Cerebellar nuclear complex (tissue), 1 donor: Measurements from ENCODE around the gene SSX2IP.
"Not testable (repeated sequence)": the region's sequence is repeated elsewhere in the genome, so short reads cannot be mapped to it uniquely, and the experiment has no call there.

ENCODE experiments used
- DNase-seq, 2 experiments: peaks; one replicate each; lab custom pipeline; 2025; lab: John Stamatoyannopoulos, UW

The SSX2IP gene

GRCh38 chr1:84675106-84675505 is 15.2 kb downstream of the SSX2IP start:
- DNase-seq: no peak

- no peak for DNase-seq
Measured at GRCh38 chr1:84674705-84675104, 15.6 kb downstream of the SSX2IP start.

DNA sequence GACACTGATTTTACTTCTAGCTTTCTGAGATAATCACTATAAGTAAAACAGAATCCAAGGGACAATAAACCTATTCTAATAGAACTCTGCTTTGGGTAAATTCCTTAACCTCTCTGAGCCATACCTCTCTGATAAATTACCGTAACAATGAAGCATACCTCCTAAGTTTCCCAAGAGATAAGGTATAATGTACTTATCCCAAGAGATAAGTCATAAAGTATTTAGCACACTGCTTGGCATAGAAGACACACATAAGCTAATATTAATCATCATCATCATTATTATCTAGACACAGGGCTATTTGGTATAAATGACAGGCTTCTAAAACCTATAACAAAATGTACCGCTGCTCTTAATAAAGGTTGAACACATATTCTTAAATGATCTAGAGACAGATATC is 16.2 kb downstream of the SSX2IP start:
- no peak for DNase-seq

GRCh38 chr1:84672080-84672854 is 18.0 kb downstream of the SSX2IP start:
- DNase-seq: no peak

- DNase-seq: no peak
Measured at GRCh38 chr1:84669831-84670230, 20.4 kb downstream of the SSX2IP start.

DNA sequence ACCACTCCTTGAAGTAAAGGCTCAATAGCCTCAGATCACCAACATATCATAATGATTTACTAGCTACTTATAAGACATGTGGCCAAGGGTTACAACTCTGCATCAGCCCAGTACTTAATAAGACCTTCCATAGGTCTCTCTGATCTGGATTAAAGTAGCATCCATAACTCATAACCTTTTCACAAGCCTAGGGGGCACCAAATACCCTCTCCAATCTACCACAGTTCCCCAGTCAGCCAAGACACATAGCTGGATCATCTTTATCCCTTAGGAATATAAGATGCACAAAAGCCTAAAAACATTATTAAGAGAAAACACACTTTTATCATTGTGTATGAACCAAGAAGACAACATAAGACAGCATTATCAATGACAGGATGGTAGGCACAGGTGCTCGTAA is 22.1 kb downstream of the SSX2IP start:
- DNase-seq: no peak

GRCh38 chr1:84665703-84666317 is 24.5 kb downstream of the SSX2IP start:
- DNase-seq: no peak

DNA sequence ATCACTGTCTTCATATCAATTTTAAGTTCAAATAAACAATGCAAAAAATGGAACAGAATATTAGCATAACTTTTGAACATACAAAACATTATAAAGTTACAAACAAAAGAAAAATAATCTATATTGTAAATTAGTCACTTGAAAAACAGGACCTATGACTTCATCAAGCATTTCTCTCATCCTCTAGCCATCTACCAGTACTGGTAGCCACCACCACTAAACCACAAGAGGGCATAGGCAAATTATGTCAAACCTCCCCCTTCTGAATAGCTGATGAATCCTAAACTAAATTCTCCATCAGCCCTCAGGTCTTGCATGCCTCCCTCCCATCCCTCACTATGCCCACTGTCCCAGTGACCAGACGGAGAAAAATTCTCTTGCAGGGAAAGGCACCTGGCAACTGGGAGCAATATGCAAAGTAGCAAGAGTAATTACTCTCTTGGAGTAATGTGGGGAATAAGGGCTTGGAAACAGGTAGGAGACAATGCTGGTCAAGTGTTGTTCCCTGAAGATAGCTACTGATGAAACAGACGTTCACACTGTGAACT is 37.1 kb downstream of the SSX2IP start:
- no peak for DNase-seq

DNA sequence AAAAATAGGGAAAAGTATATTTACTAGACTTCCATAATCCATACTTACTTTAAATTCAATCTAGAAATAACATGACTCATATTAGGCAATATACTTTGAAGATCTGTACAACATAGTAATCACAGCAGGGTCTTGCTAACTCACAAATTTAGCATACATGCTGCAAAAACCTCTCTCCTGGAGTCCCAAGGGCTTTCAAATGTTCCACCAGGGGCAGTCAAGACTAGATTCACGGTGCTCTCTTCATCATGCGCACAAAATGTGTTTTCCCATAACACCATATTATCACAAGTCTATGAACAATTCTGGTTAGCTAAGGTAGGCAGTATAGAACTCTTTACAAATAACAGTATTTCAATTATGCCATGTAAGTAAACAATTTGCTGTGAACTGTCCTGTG is 45.8 kb downstream of the SSX2IP start:
- no peak for DNase-seq

GRCh38 chr1:84643183-84643582 is 47.1 kb downstream of the SSX2IP start:
- peak; percentile 64 to 87 for DNase-seq

- DNase-seq: no peak
Measured at GRCh38 chr1:84642774-84643173, 47.5 kb downstream of the SSX2IP start.

GRCh38 chr1:84639731-84640130 is 50.5 kb downstream of the SSX2IP start:
- DNase-seq: not testable (repeated sequence)

GRCh38 chr1:84635429-84635828 is 54.8 kb downstream of the SSX2IP start:
- no peak for DNase-seq

GRCh38 chr1:84634536-84635205 is 55.6 kb downstream of the SSX2IP start:
- no peak for DNase-seq

DNA sequence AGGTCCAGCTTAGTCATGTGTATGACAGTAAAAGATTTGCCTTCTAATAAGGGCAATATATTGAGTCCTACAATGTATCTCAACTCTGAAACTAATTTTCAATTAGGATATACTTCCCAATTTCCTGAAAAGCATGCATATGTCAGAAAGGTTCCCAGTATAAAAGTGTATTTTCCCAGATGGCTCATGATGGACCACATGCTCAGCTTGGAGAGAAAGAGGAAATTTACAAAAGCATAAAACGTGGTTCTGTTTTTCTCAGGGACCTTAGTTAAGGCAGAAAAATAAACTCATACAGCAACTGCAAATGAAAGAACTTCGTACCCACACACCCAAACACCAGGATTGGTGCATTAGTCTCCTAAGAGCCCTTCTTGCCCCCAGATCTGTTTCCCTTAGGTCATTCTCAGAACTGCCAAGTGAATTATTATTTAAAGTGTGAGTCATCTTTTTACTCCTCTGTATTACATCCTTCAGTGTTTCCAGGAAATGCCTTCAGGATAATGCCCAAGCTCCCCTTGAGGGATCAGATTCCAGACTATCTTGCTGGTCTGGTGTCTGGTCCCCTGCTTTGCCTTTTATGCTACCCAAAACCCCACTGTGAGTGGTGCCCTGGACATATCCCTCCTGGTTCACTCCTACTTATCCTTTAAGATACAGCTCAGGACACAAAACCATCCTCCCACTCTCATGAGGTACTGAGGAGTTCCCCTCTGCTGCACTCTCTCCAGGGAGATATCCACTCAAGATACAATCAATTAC is 57.4 kb downstream of the SSX2IP start:
- no peak for DNase-seq

GRCh38 chr1:84632137-84632536 is 58.1 kb downstream of the SSX2IP start:
- no peak for DNase-seq

DNA sequence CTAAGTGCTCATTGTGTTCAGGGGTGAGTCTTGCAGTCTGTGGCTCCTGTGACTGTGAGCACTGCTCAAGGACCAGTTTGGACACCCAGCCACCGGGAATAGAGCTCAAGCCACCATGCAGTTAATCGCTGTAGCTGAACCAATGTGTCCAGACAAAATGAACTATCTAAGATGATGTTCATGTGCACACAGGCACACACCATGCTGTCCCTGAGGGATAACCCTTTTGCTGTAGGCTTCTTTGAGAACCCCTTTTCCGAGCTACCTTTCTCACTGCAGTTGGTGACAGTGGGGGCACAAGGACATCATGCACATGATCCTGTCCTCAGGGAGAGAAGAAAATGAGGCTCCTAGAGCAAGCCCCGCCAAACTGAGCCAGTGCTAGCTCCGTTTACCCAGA is 65.4 kb downstream of the SSX2IP start:
- DNase-seq: no peak

DNA sequence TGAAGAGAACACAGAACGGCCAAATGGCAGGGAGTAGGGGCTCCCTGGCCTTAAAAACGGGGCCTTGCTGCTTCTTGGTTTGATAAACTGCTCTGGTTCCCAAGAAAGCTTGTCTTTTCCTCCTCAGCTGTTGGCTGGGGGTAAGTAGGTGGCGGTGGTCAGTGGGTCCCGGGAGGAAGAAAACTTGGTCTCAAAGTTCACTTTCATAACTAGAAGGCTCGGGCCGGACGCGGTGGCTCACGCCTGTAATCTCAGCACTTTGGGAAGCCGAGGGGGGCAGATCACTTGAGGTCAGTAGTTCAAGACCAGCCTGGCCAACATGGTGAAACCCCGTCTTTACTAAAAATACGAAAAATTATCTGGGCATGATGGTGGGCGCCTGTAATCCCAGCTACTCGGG is 68.7 kb downstream of the SSX2IP start:
- DNase-seq: no peak

DNA sequence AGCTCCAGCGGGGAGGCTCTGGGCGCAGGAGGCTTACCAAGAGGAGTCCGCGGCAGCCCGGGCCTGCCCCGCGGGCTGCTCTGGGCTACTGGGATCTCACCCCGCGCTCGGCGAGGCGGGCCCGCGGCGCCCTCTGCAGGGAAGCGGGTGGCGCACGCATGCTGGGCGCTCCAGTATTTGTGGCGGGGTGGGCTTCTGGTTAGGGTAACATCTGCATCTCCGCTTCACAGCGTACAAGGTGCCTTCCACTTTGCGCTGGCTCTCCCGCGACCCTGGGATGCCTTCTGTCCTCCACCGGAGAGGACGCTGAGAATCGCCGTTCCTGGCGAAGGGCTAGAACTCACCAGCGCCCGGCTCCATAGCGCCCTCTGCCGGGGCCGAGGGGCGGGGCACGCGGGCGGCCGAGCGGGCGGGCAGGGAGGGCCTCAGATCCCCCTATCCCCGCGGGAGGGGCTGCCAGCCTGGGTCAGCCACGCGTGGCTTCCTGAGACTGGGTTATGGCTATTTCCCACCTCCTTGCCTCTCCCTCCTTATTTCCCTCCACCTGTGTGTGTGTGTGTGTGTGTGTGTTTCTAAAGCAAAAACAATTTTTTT is 69.4 kb downstream of the SSX2IP start:
- DNase-seq: peak in 1 of 2 experiments; percentile 38

DNA sequence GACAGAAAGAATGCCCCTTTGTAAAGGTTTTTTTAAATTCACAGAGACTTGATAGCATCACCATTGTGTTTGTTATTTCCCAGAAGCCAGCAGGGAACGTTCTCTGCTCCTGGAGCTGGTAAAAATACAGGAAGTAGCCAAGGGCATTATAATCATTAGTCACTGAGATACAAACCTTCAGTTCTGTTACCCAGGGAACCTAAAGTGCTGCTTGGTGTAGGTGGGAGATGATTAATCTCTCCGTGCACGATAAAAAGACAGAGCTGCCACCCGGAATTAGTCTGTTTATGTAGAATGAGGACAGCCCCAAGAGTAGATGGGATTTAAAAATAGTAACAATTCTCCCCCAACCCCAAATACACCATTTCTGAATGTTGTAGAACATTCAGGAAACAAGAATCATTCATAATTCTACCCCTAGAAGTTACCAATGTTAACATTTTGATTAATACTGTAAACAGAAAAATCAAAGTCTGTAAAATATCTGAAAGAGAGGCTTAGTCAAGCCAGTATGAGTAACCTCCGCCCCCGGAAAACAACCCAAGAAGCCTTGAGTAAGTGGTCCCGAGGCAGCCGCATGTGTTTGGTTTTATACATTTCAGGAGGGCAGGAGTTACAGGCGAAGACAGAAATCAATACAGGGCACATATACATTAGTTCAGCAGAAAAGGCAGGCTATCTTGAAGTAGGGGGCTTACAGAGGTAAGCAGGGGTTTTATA is 70.7 kb downstream of the SSX2IP start:
- no peak for DNase-seq

- DNase-seq: no peak
Measured at GRCh38 chr1:84617349-84617748, 72.9 kb downstream of the SSX2IP start.
